ENCODE measurements around the gene SLC22A23.

Gene SLC22A23

GRCh38 chr6:3421791-3422434, 34.9 kb downstream of the SLC22A23 start:
- DNase-seq, result peak; percentile 64

- no peak for DNase-seq
These were observed 35.7 kb downstream of the SLC22A23 start for GRCh38 chr6:3421143-3421542.

- peak; percentile 90 for DNase-seq
These were observed 37.1 kb downstream of the SLC22A23 start for GRCh38 chr6:3419624-3420272.

GRCh38 chr6:3418496-3419060, 38.3 kb downstream of the SLC22A23 start:
- no peak for DNase-seq

- DNase-seq, result no peak
These were observed 39.4 kb downstream of the SLC22A23 start for GRCh38 chr6:3417473-3417872.

GRCh38 chr6:3415490-3415889, 41.4 kb downstream of the SLC22A23 start:
- no peak for DNase-seq

- DNase-seq, result no peak
These were observed 41.8 kb downstream of the SLC22A23 start for GRCh38 chr6:3415082-3415453.

GRCh38 chr6:3414327-3415081, 42.3 kb downstream of the SLC22A23 start:
- DNase-seq, result peak; percentile 77

- DNase-seq, result no peak
These were observed 43.3 kb downstream of the SLC22A23 start for GRCh38 chr6:3413592-3413991.

- no peak for DNase-seq
These were observed 43.9 kb downstream of the SLC22A23 start for GRCh38 chr6:3412779-3413500.

- DNase-seq, result no peak
These were observed 44.7 kb downstream of the SLC22A23 start for GRCh38 chr6:3411967-3412778.

GRCh38 chr6:3410385-3411360, 46.2 kb downstream of the SLC22A23 start:
- DNase-seq, result peak; percentile 61

GRCh38 chr6:3409699-3410384, 47.0 kb downstream of the SLC22A23 start:
- DNase-seq, result no peak

GRCh38 chr6:3408665-3409064, 48.2 kb downstream of the SLC22A23 start:
- DNase-seq, result no peak

GRCh38 chr6:3407840-3408239, 49.0 kb downstream of the SLC22A23 start:
- DNase-seq, result no peak

GRCh38 chr6:3406891-3407809, 49.7 kb downstream of the SLC22A23 start:
- no peak for DNase-seq

- DNase-seq, result no peak
These were observed 50.5 kb downstream of the SLC22A23 start for GRCh38 chr6:3406362-3406821.

GRCh38 chr6:3405679-3406078, 51.2 kb downstream of the SLC22A23 start:
- peak; percentile 67 for DNase-seq

GRCh38 chr6:3405182-3405518, 51.7 kb downstream of the SLC22A23 start:
- DNase-seq, result no peak
